Stimulated activated CD4-positive, alpha-beta T cell treated with anti-CD3 and anti-CD28 coated beads, Interleukin-15, amount 100 ng/mL, for 1 hour (primary cell): ENCODE results near the gene CYS1.
"Not testable (repeated sequence)": the region's sequence is repeated elsewhere in the genome, so short reads cannot be mapped to it uniquely, and the experiment has no call there.

Experiments
- DNase-seq, 2 donors: peaks; one replicate each; pipeline ENCODE4 v3.0.0-alpha.2; 2020; ENCODE audit warnings: low read depth in 1 of 2, low spot score in 1 of 2

CYS1 gene, protein sequence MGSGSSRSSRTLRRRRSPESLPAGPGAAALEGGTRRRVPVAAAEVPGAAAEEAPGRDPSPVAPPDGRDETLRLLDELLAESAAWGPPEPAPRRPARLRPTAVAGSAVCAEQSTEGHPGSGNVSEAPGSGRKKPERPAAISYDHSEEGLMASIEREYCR

DNA sequence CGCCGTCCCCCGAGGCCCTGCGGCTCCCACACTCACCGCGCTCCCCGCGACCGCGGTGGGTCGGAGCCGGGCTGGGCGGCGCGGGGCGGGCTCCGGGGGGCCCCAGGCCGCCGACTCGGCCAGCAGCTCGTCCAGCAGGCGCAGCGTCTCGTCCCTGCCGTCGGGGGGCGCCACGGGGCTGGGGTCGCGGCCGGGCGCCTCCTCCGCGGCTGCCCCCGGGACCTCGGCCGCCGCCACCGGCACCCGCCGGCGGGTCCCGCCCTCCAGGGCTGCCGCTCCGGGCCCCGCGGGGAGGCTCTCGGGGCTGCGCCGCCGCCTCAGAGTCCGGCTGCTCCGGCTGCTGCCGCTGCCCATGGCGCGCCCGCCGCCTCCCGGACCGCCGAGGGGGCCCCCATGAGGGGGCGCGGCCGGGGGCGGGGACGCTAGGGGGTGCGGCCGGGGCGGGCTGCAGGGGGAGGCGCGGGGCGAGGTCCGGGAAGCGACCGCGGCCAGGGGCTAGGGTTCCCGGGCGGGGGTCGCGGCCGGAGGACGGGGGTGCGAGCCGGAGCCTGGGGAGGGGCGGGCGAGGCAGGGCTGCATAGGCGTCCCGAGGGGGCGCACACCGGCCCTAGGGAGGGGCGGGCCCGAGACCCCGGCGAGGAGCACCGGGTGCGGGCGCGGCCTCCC lies at the start of gene CYS1:
Gene CYS1, minus strand, starts transcription at position 542 of the 666 bp plus-strand sequence. Its CDS starts 188 bp downstream, at position 354.
- no peak for DNase-seq

DNA sequence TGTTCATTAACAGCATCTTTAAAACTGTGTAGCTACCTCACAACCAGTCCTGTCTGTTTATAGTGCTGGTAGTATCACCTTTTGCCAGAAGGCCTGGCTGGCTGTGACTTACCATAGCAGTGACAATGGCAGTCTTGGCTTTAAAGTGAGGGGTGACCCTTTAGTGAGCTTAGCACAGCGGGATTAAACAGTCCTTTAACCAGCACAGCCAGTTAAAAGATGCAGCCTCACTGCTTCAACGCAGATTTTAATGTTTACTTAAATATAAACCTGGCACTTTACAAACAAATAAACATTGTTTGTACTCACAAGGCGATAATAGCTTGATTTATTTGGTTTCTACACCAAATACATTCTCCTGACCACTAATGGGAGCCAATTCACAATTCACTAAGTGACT lies 49.3 kb upstream of the CYS1 start:
- DNase-seq: no peak

DNA sequence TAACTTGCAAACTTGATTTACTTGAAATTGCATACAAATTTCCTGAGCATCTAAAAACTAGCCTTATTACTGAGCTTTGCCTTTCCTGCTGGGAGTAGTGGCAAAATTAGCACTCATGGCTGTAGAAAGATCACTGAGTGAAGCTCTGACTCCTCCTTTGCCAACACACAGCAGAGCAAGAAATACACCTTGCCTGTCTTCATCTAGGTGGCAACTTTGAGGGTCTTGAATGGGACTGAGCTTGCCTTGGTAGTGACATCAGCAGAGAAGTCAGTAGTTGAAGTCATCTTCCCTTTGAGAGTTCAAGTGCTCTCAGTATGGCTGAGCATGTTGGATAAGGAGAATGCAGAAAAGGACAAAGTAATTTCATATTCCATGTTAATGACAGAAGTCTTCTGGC lies 48.2 kb upstream of the CYS1 start:
- DNase-seq: no peak

DNA sequence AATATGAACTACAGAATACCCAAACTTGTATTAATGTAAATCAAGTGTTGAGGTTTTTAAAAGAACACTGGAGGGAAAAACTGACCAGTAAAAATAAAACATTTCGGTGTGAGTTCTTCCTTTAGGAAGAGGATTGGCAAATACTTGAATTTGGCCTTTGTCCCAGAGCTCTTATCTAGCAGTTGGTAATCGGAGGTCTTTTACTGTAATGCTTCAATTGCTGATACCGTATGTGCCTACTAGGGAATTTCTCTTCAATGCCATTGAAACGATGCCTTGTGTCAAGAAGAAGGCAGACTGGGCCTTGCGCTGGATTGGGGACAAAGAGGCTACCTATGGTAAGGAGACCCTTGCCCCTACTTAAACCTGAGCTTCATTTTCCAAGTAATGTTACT lies 46.4 kb upstream of the CYS1 start:
- DNase-seq: no peak

DNA sequence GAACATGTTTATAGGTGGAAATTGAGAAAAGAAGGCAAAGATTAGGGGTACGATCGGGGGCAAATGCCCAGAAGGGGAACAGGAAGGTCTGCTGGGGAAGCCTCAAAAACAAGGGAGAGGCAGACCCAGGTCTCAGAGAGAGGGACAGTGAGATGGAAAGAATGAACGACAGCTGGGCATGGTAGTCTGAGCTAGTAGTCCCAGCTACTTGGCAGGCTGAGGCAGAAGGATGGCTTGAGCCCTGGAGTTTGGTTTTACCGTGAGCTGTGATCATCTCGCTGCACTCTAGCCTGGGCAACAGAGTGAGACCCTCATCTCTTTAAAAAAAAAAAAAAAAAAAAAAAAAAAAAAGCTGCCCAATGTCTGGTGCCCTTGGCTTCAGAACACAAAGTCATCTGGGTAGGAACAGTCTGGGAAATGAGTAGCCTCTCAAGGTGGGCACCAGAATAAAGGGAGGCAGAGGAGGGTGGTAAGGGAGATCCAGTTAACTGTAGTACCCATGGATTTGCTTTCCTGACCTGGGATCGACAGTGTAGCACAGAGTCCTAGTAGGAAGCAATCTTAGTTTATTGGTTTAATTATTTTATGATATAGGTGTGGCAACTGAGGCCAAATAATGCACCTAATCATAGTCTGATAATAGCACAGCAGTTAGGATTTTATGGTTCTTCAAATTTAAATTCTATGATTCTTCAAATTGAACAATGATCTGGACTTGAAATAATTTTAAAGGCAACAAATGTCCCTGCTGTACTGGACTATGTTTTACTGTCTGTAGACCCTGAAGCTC lies 45.8 kb upstream of the CYS1 start:
- DNase-seq: no peak

DNA sequence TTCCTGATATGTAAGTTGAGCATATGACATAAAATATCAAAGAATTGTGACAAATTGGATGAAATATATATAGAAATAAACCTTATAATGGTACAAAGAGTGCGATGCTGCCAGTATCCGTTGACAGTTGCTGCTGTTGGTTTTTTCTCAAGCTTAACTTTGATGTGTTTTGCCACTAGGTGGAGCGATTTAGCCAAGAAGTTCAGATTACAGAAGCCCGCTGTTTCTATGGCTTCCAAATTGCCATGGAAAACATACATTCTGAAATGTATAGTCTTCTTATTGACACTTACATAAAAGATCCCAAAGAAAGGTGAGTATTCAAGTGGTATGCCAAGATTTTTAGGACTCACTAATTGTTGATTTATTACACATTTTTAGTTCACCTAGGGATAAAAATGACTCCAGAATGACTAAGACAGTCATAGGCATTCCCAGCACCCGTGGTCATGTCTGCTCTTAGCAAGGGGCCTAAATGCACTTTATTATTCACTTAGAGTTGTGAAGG lies 44.4 kb upstream of the CYS1 start:
- DNase-seq: no peak

DNA sequence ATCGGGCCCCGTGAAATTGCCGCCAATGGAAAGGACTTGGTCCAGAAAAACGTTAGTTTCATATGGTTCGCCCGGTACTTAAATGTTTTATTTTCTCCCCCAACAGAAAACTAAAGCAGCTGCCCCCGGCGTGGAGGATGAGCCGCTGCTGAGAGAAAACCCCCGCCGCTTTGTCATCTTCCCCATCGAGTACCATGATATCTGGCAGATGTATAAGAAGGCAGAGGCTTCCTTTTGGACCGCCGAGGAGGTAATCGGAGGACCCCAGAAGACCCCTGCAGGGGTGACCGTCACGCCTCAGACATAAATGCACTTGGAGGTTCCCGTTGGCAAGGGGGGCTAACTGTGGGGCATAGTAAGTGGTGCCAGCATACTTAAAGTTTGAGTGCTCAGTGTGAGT lies 43.1 kb upstream of the CYS1 start:
- no peak for DNase-seq

DNA sequence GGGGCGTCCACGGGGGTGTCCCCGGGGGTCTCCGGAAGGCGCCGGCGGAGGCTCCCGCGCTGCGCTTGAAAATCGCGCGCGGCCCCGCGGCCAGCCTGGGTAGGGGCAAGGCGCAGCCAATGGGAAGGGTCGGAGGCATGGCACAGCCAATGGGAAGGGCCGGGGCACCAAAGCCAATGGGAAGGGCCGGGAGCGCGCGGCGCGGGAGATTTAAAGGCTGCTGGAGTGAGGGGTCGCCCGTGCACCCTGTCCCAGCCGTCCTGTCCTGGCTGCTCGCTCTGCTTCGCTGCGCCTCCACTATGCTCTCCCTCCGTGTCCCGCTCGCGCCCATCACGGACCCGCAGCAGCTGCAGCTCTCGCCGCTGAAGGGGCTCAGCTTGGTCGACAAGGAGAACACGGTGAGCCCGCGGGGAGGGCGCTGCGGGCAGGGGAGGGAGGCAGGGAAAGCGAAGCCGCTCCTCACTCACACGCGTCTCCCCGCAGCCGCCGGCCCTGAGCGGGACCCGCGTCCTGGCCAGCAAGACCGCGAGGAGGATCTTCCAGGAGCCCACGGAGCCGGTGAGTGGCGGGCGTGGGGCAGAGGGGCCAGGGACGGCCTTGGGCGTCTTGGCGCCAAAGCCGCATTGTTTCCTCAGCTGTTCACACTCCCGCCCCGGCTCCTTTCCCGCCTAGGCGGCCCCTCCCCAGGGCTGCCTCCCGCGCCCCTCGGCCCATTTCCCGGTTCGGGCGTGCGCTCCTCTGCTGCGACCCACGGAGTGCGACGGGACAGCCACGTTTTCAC lies 42.5 kb upstream of the CYS1 start, which contains the start of gene RRM2:
Gene RRM2, plus strand, starts transcription at position 240 of the 781 bp plus-strand sequence. Its CDS starts 60 bp downstream, at position 300.
- peak; percentile 70 to 80 for DNase-seq

DNA sequence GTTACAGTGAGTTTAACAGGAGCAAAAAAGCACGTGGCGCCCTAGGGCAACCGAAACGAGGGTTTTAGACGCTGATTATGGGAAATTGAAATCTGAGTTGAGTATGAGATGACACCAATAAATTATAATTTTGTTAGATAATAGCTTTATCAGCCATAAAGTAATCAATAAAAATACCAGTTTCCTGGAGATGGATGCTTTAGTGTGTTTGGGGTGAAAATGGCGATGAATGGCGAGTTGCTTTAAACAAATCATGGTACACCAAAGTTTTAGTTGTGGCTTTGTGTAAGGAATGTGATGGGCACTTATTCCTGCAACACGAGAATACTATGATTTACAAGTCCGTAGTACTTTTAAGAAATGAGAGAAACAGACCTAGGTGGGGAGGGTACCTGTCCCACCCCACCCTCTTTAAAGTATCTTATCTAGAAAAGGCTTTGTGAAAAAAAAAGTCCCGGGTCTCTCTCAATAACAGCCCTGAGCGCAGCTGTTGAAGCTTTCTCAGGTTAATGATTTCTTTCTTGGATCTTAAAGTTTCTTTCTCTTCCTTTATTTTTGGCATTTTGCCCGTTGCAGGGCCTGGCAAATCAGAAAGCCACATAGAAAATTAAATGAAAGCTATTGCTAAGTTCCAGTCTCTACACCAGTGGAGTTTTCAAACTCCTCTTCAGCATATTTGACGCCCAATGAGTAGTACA lies 40.8 kb upstream of the CYS1 start:
- no peak for DNase-seq

DNA sequence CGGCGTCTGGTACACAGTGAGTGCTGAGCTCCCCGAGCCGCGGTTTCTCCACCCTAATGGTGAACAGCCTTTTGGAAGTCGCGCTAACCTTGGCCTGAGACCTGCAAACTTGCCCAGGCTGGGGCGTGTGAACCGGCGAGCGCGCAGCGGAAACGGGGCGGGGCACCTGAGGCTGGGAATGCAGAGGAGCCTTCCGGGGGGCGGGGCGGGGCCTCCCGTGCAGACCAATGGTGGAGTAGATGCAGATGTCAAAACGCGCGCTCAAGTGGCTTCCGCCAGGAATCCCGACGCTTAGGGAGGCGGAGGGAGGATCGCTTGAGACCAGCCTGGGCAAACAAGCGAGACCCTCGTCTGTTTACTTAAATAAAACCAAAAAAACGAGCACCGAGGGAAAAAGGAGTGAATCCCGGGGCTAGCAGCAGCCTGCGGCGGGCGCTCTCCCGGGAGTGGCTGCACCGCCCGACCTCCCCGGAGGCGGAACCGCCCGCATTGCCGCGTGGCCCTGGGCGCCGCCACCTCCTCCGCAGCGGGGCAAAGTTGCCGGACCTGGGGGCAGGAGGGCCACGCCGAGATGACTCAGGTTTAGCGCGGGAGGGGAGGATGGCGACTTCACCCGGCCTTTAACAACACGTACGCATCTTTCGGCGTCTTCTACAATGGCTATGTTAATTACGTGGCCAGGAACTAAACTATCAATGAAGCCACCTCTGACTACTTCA lies 40.1 kb upstream of the CYS1 start:
- peak; percentile 79 to 93 for DNase-seq

DNA sequence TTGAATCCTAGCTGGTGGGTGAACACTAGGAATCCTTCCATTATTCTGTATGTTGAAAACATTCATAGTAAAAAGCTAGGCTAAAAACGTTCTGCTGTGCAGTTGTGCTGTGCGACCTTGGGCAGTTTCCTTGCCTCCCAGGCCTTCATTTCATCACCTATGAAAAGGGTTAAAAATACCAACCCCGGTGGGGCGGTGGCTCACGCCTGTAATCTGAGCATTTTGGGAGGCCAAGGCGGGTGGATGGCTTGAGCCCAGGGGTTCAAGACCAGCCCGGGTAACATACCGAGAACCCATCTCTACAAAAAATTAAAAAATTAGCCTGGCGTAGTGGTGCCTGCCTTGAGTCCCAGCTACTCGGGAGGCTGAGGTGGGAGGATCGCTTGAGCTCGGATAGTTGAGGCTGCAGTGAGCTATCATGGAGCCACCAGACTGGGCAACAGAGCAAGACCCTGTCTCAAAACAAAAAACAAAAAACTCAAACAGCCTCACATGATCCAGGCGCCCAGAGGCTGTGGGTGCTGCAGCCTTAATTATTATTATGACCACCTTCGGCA lies 39.5 kb upstream of the CYS1 start:
- no peak for DNase-seq

DNA sequence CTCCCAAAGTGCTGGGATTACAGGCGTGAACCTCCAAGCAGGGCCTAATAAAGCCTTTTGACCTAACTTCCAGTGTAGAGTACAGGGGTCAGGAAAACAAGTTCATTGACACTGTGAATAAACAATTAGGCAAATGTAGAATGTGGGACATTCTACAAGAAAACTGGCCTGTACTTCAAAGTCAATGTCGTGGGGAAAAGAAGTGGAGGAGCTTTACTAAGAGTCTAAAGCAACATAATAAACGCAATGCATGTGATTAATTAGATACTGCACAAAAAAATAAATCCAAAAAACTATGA lies 38.8 kb upstream of the CYS1 start:
- DNase-seq: no peak

DNA sequence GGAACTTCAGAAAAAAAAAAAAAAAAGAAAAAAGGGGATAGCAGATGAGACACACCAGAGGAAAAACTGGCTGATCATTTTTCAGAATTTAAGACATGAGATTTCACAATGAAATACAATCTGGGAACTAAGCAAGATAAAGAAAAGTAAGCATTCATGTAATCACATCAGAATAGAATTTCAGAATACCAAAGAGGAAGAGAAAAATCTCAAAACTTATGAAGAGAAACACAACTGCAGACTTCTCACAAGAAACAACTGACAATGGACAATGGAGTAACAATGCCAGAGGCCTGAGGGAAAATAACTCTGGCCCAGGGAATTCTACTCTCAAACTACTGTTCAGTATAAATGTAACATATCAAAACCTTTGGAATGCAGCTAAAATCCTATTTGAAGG lies 29.1 kb upstream of the CYS1 start:
- no peak for DNase-seq

DNA sequence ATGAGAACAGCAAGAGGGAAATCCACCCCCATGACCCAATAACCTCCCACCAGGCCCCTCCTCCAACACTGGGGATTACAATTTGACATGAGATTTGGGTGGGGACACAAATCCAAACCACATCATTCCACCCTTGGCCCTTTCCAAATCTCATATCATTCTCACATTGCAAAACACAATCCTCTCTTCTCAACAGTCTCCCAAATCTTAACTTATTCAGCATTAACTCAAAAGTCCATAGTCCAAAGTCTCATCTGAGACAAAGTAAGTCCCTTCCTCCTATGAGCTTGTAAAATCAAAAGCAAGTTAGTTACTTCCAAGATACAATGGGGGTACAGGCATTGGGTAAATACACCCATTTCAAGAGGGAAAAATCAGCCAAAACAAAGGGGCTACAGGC lies 24.7 kb upstream of the CYS1 start:
- DNase-seq: not testable (repeated sequence)

DNA sequence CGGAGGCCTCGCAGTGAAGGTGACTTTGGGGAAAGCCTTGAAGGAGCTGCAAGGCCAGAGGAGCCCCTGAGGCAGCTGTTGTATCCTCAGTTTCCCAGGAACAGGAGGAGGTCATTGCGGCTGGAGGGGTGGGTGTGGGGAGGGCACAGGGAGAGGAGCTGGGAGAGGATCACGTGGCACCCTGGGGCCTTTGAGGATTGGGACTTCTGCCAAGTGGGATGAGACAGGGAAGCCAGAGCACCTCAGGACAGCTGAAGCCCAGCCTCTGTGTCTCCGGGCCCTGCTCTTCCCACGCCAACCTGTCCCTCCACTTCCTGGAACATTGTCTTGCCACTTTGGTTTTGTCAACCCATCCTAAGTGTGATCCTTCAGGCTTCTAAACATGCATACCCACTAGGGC lies 23.0 kb upstream of the CYS1 start:
- DNase-seq: no peak

DNA sequence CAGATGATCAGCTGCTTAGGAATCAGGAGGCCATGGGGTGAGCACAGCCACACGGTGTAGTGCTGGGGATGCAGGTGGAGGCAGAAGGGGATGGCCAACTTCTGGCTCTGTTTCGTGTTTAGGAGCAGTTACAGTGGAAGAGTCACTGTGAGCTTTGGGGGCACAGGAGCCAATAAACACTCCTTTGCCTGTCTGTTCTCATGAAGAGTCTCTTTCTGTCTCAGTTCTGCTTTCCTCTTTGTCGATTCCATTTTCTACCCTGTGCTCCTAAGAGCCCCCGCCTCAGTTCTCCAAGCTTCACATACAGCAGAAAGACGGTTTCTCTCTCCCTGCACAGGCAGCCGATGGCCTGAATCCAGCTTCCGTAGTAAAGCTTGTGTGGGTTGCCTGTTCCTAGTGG lies 21.3 kb upstream of the CYS1 start:
- no peak for DNase-seq

DNA sequence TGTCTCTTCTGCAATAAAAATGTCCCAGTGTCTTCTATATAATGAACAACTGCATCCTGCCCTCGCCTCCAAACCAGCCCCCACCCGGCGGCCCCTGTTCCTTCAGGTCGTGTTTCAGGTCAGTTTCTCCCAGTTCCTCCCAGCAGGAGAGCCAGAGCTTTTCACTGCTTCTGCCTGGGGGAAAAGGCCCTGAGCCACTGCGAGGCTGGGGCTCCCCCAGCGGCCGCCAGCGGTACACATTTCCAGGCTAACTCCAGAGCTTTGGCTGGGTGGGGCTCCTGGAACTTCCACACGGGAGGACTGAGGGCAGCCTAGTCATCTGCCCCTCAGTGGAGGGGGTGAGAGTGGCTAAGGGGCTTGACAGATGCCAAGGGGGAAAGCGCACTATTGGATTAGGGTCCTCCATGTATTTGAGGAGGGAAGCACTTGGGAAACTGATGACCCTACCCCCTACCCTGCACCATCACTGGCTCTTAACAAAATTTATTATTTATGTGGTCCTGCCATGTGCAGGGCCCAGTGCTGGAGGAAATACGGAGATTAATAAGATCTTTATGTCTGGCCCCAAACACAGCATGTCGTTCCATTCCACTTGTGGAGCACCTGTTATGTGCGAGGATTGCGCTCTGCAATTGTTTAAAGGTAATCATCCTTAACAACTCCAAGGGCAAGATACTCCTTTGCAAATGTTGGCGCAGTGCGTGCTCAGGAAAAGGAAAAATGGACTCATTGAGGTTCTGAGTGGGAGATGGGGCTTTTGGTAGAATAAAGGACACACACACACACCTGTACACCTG lies 17.3 kb upstream of the CYS1 start:
- DNase-seq: no peak

DNA sequence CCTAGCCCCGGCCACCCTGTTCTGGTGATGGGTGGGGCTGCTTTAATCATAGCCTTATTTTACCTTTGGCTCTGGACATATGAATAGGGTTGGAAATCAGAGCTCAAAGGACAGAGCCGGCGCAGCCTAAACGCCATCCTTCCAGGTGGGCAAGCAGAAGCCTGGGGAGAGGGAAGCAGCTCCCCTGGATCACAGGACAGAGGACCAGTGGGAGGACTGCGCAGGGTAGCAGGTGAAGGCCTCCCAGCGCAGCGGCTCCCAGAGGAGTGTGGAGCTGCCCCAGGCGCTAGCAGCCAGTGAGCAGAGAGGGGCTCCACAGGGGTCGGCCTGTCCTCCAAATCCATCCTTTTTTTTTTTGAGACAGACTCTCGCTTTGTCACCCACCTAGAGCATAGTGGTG lies 16.4 kb upstream of the CYS1 start:
- DNase-seq: no peak

DNA sequence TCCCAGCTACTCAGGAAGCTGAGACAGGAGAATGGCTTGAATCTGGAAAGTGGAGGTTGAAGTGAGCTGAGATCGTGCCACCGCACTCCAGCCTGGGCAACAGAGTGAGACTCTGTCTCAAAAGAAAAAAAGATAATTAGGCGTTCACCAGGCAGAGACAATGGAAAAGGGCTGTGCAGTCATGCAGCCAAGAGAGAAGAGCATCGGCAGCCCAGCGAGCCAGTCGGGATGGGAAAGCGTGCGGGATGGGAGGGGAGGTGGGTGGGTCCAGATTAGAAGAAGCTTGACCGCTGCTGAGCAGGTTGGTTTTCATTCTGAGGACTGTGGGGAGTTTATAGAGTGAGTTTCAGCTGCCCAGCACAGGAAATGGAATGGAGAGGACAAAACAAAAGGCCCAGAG lies 15.0 kb upstream of the CYS1 start:
- no peak for DNase-seq
